Thyroid gland (tissue), 4 donors: ENCODE data around the gene OLFM2. TPM values are rescaled to one million over a fixed set of nuclear protein-coding genes. Genes with fewer than 3 reads are reported as not detected.
"Not testable (repeated sequence)": the region's sequence is repeated elsewhere in the genome, so short reads cannot be mapped to it uniquely, and the experiment has no call there.

Source experiments
- DNase-seq, 2 donors: peaks; one replicate each; pipeline ENCODE4 v3.0.0-alpha.2; 2019
- H3K27ac ChIP-seq, 3 donors: fragments of 200-600 bp; sonication (generic); 1 replicate in 2 of 3; 2 replicates in 1 of 3; pipeline ENCODE4 v1.5.1; 2016 to 2019; ENCODE audit warnings: mild to moderate bottlenecking in 1 of 3, moderate library complexity in 1 of 3
- H3K27me3 ChIP-seq: fragments of 200-600 bp; sonication (generic); one replicate; pipeline ENCODE4 v1.5.1; 2019
- H3K36me3 ChIP-seq, 2 donors: fragments of 200-600 bp; sonication (generic); one replicate each; pipeline ENCODE4 v1.5.1; 2016 to 2019
- H3K4me1 ChIP-seq, 2 donors: fragments of 200-600 bp; sonication (generic); one replicate each; pipeline ENCODE4 v1.5.1; 2017 to 2019
- H3K4me3 ChIP-seq, 3 donors: fragments of 200-600 bp; sonication (generic); replicated peaks in 1 of 3; 1 replicate in 2 of 3; 2 replicates in 1 of 3; pipeline ENCODE4 v1.5.1; 2016; ENCODE audit warnings: mild to moderate bottlenecking in 1 of 3
- H3K9me3 ChIP-seq: fragments of 200-600 bp; sonication (generic); one replicate; pipeline ENCODE4 v1.5.1; 2017
- POLR2A ChIP-seq, 2 donors: fragments of 450-650 bp; IDR thresholded peaks; one replicate each; pipeline ENCODE4 v1.6.1; 2017; ENCODE audit warnings: antibody characterized with exemption in 2 of 2, mild to moderate bottlenecking in 2 of 2, moderate library complexity in 1 of 2
- WGBS, 2 donors: methylation state at CpG; one replicate each; pipeline ENCODE4 v1.1.5; 2017; 5-methylcytosine and 5-hydroxymethylcytosine counted together
- intact Hi-C: fragments of 100-400 bp; cut with DNase I; formaldehyde crosslinking; loops from one replicate; pipeline ENCODE4 v1.15.1; 2023
- total RNA-seq, 4 donors: library from RNA; depleted of rRNA; stranded (reverse); fragments of >200 nt; gene quantifications; one replicate each; pipeline ENCODE4 v1.2.3, GENCODE V29; 2016
- TF ChIP-seq, protein P1 (sequence below), 6 experiments: fragments of 200-600 bp in 3 of 6; fragments of 450-650 bp in 3 of 6; sonication (generic) in 3 of 6; IDR thresholded peaks; one replicate each; pipeline ENCODE4 v1.5.1; 2016 to 2019; ENCODE audit warnings: antibody characterized with exemption in 6 of 6, mild to moderate bottlenecking in 2 of 6, inconsistent platforms in 1 of 6, moderate library complexity in 1 of 6

OLFM2 gene
- total RNA-seq, 4 donors from 2014 or later = 19.5 to 42.7 (median 37.8) TPM

DNA sequence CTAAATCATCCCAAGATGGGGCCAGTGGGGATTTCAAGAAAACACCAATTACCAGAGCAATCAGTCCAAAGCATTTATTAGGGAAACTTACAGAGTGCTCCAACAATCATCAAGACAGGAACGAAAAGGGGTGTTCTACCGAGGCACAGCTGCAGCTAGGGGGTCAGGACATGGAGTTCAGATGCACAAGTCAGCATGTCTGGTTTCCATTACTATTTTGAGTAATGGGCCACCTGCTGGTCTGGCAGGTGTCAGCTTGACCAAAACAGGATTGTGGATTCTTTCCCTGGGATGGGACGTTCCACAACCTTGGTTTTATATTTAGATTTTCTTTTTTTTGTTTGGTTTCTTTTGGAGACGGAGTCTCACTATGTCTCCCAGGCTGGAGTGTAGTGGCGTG is 112.5 kb downstream of the OLFM2 start:
- Histone ChIP-seq H3K4me1 (peaks cover 12 to 19% of the 10 kb centered on the region in 2 donors), H3K27me3 (no peaks in the 10 kb centered on the region), H3K9me3 (no peaks in the 10 kb centered on the region), H3K27ac (no peak overlapping the region), H3K36me3 (no peaks in the 10 kb centered on the region), H3K4me3 (no peak overlapping the region)
- TF ChIP-seq, protein P1, sequence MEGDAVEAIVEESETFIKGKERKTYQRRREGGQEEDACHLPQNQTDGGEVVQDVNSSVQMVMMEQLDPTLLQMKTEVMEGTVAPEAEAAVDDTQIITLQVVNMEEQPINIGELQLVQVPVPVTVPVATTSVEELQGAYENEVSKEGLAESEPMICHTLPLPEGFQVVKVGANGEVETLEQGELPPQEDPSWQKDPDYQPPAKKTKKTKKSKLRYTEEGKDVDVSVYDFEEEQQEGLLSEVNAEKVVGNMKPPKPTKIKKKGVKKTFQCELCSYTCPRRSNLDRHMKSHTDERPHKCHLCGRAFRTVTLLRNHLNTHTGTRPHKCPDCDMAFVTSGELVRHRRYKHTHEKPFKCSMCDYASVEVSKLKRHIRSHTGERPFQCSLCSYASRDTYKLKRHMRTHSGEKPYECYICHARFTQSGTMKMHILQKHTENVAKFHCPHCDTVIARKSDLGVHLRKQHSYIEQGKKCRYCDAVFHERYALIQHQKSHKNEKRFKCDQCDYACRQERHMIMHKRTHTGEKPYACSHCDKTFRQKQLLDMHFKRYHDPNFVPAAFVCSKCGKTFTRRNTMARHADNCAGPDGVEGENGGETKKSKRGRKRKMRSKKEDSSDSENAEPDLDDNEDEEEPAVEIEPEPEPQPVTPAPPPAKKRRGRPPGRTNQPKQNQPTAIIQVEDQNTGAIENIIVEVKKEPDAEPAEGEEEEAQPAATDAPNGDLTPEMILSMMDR (IDR thresholded peaks at IDR 0.05) = no peak
- TF ChIP-seq POLR2A (IDR thresholded peaks at IDR 0.05) = no peak
- intact Hi-C loops = no loop called here
- 83 to 89% methylated on average over 5 of the region's 5 CpGs for WGBS, 2 donors
- no peak for DNase-seq

DNA sequence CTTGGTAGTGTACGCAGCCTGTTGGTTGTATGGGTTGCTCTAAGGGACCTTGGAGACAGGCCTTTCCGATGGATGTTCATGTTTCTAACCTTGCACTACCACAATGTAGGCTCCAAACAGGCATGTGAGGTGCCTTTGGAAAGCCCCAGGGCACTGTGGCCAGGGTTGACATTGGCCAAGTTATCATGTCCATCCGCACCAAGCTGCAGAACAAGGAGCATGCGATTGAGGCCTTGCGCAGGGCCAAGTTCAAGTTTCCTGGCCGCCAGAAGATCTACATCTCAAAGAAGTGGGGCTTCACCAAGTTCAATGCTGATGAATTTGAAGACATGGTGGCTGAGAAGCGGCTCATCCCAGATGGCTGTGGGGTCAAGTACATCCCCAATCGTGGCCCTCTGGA is 116.3 kb downstream of the OLFM2 start:
- Histone ChIP-seq H3K27ac (peak overlapping the region in 1 of 3 donors; percentile 84), H3K4me1 (peaks cover 9 to 12% of the 10 kb centered on the region in 2 donors)
- H3K36me3 ChIP-seq, DNase-seq, H3K9me3 ChIP-seq, H3K4me3 ChIP-seq, intact Hi-C loops, H3K27me3 ChIP-seq: not testable (repeated sequence)
- 94 to 95% methylated on average over 8 of the region's 8 CpGs for WGBS, 2 donors

DNA sequence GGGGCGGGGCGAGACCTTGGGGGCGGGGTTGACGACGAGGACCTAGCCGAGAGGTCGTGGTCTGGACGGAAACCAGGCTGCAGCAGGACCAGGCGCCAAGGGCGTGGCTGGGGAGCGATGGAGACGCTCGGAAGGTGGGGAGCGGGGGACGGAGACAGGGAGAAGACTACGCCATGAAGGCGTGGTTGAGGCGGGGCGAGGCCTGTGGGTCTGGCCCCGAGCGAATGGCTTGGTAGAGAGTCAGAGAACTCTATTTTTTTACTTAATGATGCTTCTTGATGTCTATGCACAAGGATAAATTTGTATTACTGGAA is 116.8 kb downstream of the OLFM2 start:
- WGBS, 2 donors = 4 to 7% methylated on average over 14 to 17 of the region's 21 CpGs
- TF ChIP-seq POLR2A (IDR thresholded peaks at IDR 0.05) = no peak
- TF ChIP-seq, protein P1 (IDR thresholded peaks at IDR 0.05) = no peak
- no peaks in the 10 kb centered on the region for H3K27me3 ChIP-seq
- no peaks in the 10 kb centered on the region for H3K9me3 ChIP-seq
- H3K4me3 ChIP-seq = peak overlapping the region in 1 of 3 donors; percentile 6
- intact Hi-C loops = loop anchor here (1.0 kb wide), 1 partner anchor 27 kb away; no protein-coding TSS in a partner anchor
- H3K27ac ChIP-seq = peak overlapping the region in 2 of 3 donors; percentile 23 to 84
- no peak for DNase-seq
- H3K4me1 ChIP-seq = peaks cover 9 to 12% of the 10 kb centered on the region in 2 donors
- H3K36me3 ChIP-seq = no peaks in the 10 kb centered on the region

DNA sequence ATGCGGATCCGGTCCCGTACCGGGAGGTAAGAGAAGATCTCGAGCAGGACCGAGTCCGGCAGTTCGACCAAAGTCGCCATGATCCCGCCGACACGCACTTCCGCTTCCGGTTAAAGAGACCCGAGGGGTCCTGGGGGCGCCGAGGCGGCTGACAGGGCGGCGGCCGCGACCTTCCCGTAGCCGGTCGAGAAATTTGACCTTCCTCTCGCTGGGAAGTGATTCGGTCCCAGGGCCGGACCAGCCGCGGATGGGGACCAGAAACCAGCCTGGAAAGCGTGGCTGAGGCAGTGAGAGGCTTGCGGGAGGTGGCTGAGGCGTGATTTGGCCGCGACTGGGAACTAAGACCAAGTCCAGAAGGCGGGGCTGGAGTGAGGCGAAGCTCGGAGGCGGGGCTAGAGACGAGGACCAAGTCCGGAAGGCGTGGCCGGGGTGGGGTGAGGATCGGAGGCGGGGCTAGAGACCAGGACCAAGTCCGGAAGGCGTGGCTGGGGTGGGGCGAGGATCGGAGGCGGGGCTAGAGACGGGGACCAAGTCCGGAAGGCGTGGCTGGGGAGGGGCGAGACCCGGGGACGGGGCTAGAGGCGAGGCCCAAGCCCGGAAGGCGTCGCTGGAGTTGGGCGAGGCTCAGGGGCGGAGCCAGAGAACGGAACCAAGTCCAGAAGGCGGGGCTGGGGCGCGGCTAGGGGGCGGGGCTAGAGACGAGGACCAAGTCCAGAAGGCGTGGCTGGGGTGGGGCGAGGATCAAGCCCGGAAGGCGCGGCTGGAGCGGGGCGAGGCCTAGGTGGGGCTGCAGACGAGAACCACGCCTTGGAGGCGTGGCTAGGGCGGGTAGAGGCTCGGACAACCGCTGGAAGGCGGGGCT is 117.3 kb downstream of the OLFM2 start, which contains the start of gene FBXL12:
Gene FBXL12 (minus strand): TSS at position 346 of the 862 bp plus-strand sequence. CDS start 266 bp downstream, at position 80.
- intact Hi-C loops = loop anchor here (1.0 kb wide), 1 partner anchor 27 kb away; no protein-coding TSS in a partner anchor
- Histone ChIP-seq H3K27me3 (no peaks in the 10 kb centered on the region), H3K27ac (peak within 1 kb of the TSS; percentile 75 to 94 (median 84)), H3K9me3 (no peaks in the 10 kb centered on the region), H3K4me3 (peak within 1 kb of the TSS; percentile 43 to 92 (median 56)), H3K36me3 (peaks cover 0 to 2% of the 10 kb centered on the region in 2 donors), H3K4me1 (peaks cover 9 to 12% of the 10 kb centered on the region in 2 donors)
- peak; percentile 100 for DNase-seq
- TF ChIP-seq, protein P1 (IDR thresholded peaks at IDR 0.05) = no peak
- peak in 1 of 2 donors; percentile 83 for TF ChIP-seq POLR2A (IDR thresholded peaks at IDR 0.05)
- 1% methylated on average over 51 to 52 of the region's 82 CpGs for WGBS, 2 donors

DNA sequence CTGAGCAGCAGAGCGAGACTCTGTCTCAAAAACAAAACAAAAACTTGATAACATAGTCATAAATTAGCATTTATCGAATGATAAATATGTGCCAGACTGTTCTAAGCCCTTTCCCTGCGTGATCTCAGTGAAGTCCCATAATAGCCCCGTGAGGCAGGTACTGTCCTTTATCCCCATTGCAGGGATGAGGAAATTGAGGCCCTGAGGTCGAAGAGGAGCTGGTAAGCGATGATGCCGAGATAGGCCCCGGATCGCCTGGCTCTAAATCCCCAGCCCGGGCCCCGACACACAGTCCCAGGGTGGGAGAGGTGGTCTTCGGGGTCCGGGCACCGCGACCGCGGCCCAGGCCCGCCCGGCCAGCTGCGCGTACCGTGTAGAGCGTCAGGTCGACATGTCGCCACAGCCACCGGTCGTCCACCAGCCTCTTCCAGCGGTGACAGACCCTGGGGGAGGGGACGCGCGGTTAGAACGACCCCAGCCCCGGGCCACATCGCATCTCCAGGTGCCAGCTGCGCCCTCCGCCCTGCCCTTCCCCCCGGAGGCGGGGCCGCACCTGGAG is 118.1 kb downstream of the OLFM2 start:
- TF ChIP-seq POLR2A (IDR thresholded peaks at IDR 0.05) = no peak
- TF ChIP-seq, protein P1 (IDR thresholded peaks at IDR 0.05) = peak in 1 of 6 experiments; percentile 7
- intact Hi-C loops = no loop called here
- WGBS, 2 donors = 7% methylated on average over 19 to 25 of the region's 39 CpGs
- H3K36me3 ChIP-seq = peaks cover 0 to 8% of the 10 kb centered on the region in 2 donors
- no peaks in the 10 kb centered on the region for H3K9me3 ChIP-seq
- H3K4me1 ChIP-seq = peaks cover 9 to 12% of the 10 kb centered on the region in 2 donors
- H3K27me3 ChIP-seq = no peaks in the 10 kb centered on the region
- H3K27ac ChIP-seq = peak overlapping the region; percentile 75 to 94 (median 84)
- peak overlapping the region; percentile 43 to 92 (median 56) for H3K4me3 ChIP-seq
- DNase-seq = no peak
